Stimulated activated naive CD4-positive, alpha-beta T cell (primary cell): Measurements from ENCODE around the gene IPO4.
A peak's percentile ranks its signal among the peaks of the same experiment; 100 is the strongest.
"Not testable (repeated sequence)": the region's sequence is repeated elsewhere in the genome, so short reads cannot be mapped to it uniquely, and the experiment has no call there.

Experiments used
- DNase-seq, 6 experiments: peaks; one replicate each; lab custom pipeline; 2025; lab: John Stamatoyannopoulos, UW

The IPO4 gene

DNA sequence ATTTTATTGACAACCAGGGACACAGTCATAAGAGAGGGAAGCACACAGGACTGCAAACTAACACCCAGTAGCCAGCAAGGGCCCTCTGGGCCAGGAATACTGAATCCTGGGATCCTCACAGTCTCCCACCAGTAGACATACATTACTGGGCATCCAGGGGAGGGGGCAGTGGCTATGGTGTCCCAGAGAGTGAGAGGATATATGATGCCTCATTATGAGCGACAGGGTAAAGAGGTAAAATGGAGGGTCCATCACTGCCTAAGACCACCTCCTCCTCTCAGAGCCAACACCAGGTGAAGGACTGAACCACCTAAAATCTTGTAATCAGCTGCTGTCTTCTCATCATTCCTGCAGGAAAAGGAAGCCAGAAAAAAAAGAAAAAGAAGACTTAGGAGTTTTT, 28.3 kb upstream of the IPO4 start:
- not testable (repeated sequence) for DNase-seq

DNA sequence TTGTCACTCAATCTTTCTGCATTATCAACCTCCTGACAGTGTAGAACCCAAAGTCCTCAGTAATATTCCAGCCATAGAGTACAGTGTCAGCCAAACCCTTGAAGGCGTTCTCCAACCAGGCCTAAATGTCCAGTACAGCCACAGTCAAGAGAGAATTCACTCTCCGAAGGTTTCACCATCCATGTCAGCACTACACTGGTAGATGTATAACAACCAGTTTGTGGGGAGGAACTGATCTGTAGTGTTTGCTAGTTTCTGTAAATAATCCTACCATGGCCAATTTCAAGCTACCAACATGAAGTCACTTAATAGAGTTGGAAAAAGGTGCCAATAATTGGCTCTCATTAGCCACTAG, 27.7 kb upstream of the IPO4 start:
- no peak for DNase-seq

DNA sequence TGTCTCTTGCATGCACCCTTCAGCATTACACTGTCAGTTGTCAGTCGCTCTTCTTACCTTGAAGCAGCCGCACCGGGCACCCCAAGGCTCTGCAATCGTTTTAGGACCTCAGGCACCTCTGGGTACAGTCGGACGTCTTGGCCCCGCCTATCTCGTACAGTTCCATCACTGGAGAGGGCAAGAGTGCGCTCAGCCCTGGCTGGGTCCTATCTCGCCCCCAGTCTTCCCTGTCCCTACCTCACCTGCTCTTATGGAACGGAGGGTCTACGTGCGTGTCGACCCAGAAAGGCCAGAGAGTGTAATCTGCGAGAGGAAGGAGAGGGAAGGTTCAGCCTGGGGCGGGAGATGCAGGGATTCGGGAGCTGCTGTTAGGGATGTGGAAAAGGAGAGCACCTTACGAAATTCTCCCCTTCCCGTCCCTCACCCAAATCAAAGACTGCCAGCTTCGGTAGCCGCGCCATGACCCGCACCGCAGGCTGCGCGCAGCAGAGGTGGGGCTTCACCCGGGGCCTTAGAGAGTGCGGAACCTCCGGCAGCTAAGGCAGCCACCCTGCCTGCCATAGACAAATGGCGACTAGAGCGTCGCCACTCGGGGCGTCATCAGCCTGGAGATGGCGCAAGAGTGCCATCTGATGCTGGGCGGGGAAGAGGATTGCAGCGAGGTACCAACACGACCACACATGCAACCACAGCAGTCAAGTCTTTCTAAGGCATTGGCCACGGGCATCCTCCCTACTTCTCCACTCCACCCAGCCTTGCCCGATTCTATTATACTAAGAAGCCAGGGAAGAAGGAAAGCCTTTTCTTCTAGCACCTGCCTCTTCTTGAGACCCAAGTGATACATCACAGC, 27.1 kb upstream of the IPO4 start, which contains the start of gene MDP1:
TSS of gene MDP1 (minus strand) at position 572 of the 850 bp plus-strand sequence. CDS start at position 461, 111 bp downstream.
- peak; percentile 76 to 88 (median 82) for DNase-seq

DNA sequence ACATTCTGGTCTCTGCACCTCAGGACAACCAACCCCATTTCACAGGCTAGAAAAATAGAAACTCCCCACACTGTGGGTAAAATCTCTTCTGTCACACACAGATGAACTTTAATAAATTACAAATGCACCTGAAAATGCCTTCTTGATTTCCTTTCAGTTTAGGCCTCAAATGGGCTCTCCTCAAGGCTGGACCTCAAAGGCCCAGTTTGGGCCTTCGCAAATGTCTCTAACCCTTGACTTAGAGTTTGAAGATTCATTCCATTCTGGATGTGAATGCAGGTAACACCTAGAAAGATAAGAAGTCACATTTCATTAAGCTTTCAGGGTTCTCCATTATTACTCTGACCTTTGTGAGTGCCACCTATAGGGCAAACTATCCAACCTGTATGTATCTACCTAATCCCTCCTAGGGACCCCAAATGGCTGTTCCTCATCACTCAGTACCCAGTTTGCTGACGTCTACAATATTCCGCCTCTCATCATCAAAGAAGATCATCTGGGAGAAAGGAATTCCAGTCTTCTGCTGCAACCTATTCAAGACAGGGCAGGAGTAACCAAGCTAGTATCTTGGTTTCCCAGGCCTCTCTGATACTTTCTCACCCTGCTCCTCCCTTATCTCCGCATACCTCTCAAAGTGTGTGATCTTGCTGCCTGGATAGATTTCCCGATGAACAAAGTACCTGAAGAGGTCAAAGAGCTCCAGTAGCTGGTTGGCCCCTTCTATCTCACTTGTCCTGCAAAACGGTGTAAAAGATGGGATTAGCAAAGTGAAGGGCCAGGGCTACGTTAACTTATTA, 25.4 kb upstream of the IPO4 start:
- no peak for DNase-seq

DNA sequence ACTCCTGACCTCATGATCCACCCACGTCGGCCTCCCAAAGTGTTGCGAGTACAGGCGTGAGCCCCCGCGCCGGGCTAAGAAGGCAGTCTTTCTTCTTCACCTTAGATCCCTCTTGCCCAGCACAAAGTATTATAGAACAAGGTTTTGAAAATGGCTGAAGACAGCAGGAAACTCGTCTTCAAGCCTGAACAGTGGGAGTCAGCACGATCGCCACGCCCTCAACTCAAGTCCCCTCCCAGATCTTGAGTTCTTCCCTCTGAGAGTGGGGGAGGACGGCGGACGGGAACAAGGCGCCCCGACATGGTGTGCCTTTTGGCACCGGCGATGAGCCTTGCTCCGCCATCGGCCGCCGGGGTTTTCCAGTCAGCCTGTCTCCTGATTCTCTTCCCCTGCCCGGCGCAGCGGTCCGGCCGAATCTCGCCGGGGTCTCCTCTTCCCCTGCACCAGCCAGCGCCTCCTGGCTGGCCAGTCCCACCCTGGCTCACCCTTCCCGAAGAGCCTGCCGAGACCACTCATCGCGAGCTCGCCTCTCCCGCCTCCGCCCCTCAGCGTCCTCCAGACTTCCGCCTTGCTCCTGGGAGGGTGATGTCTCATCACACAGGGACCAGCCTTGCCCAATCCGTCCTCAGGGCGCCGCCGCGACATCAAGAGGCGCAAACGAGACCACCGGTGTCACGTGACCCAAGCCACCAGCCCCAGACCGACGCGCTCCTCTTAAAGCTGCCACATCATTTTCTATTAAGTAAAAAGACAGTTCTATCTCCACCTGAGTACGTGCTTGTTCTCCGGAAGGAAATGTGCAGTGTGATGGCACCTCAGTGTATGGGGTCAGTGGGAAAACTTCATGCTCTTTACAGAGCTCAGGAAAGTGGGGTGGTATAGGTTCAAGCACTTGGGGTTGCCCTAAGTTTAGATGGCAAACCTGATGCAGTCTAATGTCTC, 24.6 kb upstream of the IPO4 start, which contains the start of gene CHMP4A:
TSS of gene CHMP4A (minus strand) at position 565 of the 942 bp plus-strand sequence. CDS start at position 516, 49 bp downstream.
- DNase-seq: peak; percentile 88 to 93 (median 92)

DNA sequence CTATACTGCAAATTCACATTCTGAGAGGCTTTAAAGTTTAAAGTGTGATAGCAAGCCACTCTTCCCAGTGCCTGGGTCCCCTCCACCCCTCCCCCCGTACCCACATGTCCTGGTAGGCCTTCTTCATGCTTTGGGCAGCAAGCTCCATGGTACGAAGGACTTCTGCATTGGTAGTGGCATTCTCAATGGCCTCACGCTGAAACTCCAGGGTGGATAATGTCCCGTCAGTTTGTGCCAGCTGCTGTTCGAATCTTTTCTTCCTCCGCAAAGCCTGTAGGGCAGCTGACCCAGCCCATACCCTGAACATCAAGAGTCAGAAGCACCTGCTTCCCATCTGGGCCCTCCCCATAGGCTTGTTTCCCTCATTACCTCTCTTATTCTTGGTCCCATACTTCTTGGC, 22.7 kb upstream of the IPO4 start:
- no peak for DNase-seq

DNA sequence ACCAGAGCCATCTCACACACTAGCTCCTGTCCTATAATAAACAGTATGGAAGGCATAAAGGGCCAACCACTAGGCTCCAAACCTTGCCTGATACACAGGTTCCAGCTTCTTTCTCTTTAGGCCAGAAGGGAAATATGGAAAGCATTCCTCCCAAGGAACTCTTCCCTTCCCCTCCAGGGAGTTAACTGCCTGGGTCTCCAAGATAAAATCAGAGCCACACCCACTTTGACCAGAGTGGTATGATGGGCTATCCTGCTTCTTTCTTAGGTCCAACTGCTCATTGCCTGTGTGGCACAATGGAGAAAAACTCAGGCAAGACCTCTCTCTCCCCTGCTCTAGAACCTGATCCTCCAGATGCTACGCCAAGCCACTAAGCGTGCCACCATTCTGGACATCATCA, 19.0 kb upstream of the IPO4 start:
- DNase-seq: no peak

DNA sequence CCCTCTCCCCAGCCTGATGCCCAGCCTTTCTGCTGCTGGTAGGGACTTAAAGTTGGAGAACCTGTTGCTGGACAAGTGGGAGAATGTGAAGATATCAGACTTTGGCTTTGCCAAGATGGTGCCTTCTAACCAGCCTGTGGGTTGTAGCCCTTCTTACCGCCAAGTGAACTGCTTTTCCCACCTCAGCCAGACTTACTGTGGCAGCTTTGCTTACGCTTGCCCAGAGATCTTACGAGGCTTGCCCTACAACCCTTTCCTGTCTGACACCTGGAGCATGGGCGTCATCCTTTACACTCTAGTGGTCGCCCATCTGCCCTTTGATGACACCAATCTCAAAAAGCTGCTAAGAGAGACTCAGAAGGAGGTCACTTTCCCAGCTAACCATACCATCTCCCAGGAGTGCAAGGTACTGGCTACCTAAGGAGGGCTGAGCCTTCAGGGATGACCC, 18.5 kb upstream of the IPO4 start:
- no peak for DNase-seq

DNA sequence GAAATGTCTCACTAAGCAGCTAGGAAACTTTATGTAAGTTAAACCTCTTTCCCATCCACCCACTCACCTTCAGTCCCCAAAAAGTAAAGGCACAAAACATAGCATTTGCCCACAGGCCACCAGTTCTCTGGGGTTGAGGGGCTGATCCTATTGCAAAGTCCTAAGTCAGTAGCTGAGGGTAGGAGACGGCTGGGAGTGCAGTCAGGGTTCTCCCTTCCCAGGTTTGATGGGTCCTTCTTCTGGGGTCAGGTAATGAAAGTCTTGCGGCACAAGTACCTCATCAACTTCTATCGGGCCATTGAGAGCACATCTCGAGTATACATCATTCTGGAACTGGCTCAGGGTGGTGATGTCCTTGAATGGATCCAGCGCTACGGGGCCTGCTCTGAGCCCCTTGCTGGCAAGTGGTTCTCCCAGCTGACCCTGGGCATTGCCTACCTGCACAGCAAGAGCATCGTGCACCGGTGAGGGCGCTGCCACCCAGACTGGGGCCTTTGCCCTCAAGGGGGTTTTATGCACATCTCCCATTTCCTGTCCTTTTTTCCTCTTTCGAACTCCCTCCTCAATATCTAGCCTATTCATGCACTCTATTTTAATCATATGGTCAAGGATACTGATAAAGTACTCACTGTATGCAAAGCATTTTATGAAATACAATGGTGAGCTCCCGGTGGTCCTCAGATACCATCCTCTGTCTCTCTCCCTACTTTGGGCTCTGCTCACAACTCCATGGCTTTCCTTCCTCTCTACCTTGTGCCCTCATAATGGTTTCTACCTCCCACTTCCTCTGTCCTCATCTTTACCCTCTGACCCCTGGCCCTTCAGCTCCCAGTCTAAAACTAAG, 17.9 kb upstream of the IPO4 start:
- DNase-seq: no peak

DNA sequence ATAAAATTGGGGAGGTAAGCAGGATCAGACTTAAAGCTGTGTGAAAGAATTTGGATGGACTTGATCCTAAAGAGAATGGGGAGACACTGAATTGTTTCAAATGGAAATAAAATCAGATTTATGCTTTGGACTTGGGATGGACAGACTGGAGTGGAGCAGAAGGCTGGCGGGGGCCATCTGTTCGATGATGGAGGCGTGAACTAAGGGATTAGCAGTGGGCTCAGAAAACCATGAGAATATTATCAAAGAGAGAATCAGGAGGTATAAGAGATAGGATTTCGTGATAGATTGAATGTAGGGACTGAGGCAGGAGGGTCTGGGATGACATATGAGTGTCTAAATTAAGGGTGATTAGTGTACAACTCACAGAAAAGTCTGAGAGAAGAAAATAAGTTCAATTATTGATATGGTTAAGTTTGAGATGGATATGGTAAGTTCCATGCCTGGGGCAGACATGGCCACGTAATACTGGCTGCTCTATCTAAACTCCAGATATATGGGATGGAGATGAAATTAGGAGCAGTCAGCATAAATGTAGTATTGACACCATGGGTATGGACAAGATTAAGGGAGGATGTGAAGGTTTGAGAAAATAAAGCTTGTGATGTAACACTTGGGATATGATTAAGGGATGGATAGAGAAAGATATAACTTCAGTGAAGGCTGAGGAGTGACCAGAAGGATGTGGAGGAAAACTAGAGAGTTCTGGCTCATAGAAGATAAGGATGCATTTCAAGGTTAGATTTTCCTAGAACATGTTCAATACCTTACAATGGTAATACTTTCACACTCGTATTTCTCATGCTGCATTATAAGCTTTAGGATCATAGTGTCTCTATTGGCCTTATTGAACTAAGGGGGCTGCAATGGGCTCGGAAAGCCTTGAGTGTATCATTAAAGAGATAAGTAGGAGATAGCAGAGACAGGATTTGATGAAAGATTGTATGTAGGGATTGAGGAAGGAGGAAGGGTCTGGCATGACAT, 15.8 kb upstream of the IPO4 start:
- no peak for DNase-seq

DNA sequence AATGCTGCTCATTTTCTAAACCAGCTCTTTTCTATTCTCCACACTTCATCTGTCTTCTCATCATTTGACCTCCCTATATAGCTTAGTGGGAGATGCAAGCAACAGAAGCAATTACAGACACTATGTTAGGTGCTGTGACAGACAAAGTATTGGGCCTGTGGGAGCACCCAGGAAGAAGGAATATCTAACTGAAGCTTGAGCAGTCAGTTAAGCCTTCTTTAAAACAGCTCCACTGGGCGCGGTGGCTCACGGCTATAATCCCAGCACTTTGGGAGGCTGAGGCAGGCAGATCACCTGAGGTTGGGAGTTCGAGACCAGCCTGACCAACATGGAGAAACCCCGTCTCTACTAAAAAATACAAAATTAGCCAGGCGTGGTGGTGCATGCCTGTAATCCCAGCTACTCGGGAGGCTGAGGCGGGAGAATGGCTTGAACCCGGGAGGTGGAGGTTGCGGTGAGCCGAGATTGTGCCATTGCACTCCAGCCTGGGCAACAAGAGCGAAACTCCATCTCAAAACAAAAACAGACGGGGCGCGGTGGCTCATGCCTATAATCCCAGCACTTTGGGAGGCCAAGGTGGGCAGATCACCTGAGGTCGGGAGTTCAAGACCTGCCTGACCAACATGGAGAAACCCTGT, 14.8 kb upstream of the IPO4 start:
- not testable (repeated sequence) for DNase-seq

DNA sequence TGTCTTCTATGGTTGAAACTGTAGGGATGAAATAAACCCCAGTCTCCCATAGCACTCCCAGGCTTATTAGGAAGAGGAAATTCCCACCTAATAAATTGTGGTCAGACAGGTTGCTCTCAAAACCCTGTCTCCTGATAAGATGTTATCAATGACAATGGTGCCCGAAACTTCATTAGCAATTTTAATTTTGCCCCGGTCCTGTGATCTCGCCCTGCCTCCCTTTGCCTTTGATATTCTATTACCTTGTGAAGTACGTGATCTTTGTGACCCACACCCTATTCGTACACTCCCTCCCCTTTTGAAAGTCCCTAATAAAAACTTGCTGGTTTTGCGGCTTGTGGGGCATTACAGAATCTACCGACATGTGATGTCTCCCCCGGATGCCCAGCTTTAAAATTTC, 13.9 kb upstream of the IPO4 start:
- not testable (repeated sequence) for DNase-seq

DNA sequence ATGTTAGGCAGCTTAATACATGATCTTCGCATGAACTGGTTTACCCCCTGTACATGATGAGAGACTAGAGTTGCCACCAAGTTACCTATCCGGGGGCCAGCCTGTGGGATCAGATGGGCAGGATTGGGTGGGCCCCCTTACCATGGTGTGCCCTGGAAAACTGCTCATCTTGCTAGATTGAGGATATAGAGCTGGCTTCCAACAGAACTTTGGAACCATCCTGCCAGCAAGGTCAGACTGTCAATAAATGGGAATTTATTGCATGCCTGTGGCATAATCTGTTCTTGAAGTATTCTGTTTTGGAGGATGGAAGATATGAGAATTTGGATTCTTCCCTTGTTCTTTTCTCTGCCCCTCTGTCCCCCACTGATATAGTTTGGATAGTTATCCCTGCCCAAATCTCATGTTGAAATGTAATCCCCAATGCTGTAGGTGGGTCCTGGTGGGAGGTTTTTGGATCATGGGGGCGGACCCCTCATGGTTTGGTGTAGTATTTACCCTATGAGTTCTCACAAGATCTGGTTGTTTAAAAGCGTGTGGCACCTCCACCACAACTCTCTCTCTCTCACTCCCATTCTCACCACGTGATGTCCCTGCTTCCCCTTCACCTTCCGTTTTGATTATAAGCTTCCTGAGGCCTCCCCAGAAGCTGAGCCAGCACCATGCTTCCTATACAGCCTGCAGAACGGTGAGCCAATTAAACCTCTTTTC, 10.4 kb upstream of the IPO4 start:
- DNase-seq: no peak

DNA sequence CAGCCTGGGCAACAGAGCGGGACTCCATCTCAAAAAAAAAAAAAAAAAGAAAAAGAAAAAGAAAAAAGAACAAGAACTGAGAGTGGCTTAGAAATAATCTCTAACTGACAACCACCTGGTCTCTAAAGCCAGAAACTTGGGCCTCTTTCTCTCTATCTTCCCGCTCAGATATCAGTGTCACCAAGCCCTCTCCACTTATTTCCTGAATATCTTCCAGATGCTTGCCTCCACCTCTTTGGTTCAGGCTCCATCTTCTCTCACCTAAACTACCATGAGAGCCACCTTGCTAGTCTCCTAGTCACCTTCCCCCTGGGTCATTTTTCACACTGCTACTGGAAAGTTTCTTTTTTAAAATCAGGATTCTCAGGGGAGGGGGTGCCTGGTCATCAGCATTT, 8.4 kb upstream of the IPO4 start:
- DNase-seq: no peak

DNA sequence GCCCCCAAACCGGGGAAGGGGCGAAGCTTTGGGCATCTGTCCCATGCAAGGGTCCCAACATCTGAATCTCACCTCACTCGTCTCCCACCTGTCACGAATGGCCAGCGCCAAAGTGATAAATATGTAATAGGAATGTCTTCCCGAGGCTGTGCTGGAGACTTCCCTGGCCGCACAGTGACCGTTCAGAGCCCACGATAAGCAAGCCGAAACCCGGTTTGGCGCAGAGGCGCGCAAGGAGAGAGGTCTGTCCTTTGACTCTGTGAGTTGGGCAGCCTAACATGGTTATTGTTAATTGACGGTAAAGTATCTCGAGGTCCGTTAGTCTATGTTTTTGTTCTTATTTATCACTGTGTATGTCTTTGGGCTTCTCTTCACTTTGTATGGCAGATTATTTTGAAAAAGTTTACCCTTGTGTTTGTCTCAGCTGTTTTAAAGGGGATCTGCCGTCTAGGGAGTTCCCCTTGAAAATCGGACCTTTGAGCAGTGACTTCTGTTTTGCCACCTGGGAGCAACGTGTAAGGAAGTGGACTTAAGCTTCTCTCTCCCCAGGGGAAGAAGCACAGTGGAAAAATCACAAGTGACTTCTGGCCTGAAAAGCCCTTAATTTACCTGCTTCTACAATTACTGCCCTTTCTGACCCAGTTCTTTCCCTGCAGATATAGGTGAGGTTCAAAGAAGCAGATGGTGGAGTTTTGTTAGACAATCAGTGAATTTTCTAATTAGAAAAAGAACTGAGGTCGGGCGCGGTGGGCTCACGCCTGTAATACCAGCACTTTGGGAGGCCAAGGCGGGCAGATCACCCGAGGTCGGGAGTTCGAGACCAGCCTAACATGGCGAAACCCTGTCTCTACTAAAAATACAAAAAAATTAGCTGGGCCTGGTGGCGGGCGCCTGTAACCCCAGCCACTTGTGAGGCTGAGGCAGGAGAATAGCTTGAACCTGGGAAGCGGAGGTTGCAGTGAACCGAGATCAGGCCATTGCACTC, 7.7 kb upstream of the IPO4 start:
- no peak for DNase-seq

DNA sequence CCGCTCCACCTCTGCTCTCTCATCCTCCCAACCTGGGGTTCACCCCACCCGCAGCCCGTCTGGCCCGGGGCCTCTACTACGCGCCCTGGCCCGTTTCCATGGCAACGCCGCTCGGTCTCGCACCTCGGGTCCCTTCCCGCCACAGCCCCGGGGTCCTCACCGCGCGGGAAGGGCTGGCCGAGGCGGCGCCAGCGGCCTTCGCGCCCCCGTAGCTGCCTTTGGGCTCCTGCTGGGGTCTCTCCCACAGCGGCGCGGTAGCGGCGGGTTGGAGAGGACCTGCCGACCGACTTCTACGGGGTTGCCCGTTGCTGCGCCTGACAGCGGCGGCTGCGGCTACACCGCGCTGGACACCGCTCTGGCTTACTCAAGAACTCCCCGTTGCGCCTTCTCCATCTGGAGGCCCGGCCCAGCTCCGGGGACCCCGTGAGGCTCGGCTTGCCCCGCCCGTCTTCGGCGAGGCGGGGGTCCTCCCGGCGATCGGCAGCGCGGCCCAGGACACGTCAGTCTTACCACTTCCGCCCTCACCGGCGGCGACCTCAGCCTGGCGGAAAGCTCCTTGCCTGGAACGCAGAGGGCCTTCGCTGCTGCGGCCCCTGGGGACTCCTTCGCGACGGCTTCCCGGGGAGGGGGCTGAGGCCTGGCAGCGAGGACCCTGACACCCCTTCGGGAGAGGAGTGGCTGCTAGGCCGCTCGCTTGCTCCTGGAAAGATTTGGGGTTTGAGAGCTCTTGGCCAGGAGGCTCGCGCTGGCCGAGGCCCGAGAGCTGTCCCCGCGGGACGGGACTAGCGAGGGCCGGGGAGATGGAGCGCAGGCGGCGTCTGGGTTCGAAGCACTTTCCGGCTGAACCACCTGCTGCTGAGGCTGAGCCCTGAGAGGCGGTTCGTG, 6.8 kb upstream of the IPO4 start, which contains the start of gene TM9SF1:
TSS of gene TM9SF1 (minus strand) at position 256 of the 885 bp plus-strand sequence. CDS start 422 bp downstream, outside the sequence.
- peak; percentile 81 to 91 (median 86) for DNase-seq
